ENCODE results near the gene TSTD2.
"Not testable (repeated sequence)": the region's sequence is repeated elsewhere in the genome, so short reads cannot be mapped to it uniquely, and the experiment has no call there.

TSTD2 gene

DNA sequence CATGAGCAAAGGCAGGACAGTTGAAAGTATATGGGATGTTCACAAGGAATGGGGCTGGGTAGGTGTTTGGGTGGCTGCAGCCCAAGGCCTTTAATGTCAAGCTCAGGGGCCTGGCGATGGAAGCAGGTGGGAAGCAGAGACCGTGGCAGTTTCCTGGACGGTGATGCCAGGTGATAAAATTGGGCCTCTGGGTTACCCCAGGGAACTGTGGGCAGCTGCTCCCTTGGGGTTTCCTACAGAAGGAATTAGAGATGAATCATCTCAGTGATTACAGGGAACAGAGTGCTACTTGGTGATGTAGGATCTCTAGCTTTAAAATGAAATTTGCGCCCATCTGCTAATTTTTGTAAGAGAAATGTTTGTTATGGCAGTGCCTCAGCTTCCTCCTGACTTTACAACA, 39.2 kb downstream of the TSTD2 start:
- no peak for DNase-seq (ENCODE audit: extremely low spot score, insufficient read length, low read depth)
- no peak for FAIRE-seq

DNA sequence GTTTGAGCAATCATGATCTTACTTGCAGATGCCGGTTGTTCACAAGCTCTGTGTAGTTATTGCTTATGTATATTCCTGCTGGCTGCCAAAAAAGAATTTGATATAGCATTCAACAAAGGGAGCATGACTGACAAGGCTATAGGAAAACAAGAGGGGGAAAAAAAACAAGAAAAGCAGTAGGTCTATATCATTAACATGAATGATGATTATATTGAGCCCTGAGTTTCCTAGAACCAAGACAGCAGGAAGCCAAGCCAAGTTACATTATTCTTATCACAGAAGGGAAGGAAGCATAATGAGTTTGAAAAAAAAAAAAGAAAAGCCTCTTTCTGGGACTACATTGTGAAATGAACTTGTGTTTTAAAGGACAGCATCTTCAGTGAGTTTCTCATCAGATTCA, 41.0 kb downstream of the TSTD2 start:
- no peak for FAIRE-seq

DNA sequence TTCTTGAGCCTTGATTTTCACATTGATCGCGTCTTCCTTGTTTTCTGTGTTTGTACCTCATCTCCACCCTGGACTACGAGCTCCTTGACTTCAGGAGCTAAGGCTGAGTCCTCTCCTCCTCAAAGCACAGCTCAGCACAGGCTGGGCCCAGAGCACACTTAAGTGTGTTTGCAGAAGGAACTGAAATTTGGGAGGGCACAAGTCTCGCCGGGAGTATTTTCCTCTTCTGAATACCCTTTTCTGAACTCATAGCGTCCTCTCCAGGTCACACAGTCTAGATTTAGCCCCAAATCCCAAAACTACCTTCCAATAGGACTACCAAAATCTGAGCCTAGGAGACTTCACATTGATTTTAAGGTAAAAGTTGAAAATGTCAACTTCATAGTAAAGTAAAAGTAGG, 41.6 kb downstream of the TSTD2 start:
- FAIRE-seq (no peak), DNase-seq (ENCODE audit: extremely low spot score, insufficient read length, low read depth) (no peak)

More for the DNA sequence above, 41.0 kb downstream of the TSTD2 start:
- no peak for DNase-seq (ENCODE audit: extremely low spot score, insufficient read length, low read depth)

DNA sequence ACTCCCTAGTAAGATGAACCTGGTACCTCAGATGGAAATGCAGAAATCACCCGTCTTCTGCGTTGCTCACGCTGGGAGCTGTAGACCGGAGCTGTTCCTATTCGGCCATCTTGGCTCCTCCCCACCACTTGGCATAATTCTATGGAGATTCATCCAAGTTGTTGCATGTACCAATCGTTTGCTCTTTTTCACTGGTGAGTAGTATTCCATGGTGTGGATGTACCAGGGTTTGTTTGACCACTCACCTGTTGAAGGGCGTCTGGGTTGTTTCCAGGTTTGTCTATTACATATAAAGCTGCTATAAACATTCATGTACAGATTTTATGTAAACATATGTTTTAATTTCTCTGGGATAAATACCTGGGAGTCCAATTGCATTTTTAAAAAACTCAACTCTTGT, 46.3 kb downstream of the TSTD2 start:
- DNase-seq (ENCODE audit: extremely low spot score, insufficient read length, low read depth); FAIRE-seq: not testable (repeated sequence)

DNA sequence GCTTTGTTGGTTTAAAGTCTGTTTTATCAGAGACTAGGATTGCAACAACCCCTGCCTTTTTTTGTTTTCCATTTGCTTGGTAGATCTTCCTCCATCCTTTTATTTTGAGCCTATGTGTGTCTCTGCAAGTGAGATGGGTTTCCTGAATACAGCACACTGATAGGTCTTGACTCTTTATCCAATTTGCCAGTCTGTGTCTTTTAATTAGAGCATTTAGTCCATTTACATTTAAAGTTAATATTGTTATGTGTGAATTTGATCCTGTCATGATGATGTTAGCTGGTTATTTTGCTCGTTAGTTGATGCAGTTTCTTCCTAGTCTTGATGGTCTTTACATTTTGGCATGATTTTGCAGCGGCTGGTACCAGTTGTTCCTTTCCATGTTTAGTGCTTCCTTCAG, 48.4 kb downstream of the TSTD2 start:
- not testable (repeated sequence) for DNase-seq (ENCODE audit: extremely low spot score, insufficient read length, low read depth); FAIRE-seq

DNA sequence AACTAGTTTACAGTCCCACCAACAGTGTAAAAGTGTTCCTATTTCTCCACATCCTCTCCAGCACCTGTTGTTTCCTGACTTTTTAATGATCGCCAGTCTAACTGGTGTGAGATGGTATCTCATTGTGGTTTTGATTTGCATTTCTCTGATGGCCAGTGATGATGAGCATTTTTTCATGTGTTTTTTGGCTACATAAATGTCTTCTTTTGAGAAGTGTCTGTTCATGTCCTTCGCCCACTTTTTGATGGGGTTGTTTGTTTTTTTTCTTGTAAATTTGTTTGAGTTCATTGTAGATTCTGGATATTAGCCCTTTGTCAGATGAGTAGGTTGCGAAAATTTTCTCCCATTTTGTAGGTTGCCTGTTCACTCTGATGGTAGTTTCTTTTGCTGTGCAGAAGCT, 51.6 kb downstream of the TSTD2 start:
- FAIRE-seq; DNase-seq (ENCODE audit: extremely low spot score, insufficient read length, low read depth): not testable (repeated sequence)

DNA sequence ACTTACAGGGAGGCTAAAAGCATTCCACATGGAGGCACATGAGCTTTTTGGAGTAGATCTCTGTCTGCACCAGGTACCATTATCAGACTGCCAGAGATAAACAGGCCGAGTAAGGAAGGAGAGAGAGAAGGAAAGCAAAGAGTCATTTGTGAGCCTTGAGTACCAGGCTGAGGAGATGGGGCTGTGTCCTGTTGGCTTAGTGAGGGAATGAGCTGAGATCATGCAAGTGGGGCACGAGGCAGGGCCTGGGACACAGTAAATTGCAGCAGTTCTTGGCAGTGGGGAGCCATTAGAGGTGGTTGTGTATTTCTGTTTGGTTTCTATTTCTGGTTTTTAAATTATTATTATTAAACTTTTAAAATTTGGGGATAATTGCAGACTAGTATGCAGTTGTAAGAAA, 53.3 kb downstream of the TSTD2 start:
- FAIRE-seq: no peak
- DNase-seq (ENCODE audit: extremely low spot score, insufficient read length, low read depth): no peak

DNA sequence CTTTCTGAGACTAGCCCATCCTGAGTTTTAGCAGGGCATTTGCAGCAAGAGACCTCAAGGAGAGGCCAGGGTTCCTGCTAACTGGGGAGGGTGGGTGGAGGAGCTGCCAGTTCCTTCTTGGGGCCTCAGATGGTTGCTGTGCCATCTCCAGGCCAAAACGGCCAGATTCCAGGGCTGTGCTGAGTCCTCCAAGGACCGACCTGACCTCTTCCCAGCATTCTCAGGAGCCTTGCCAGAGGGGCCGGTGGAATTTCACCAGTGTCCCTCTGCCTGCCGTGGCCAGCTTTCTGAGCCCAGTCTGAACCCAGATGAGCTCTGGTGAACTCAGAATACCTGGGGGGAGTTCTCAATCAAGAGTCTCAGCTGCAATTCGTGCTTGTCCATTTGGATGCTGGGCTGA, 54.3 kb downstream of the TSTD2 start:
- DNase-seq (ENCODE audit: extremely low spot score, insufficient read length, low read depth): no peak
- FAIRE-seq: no peak

DNA sequence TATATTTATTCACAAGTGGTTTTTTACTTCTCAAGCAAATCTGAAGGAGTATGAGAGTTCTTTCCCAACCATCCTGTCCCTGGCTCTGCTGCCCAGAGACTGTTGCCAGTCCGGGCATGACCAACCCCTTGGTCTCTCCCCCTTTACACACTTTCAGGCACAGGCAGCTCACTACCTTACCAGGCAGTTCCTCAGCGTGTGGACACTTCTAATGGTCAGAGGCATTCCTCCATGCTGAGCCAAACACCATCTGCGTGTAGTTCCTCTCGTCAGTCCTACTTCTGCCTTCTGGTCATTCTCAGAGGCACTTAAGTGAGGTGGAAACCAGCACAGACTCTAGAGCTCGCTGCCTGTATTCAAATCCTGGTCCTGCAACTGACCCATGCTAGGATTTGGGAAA, 56.1 kb downstream of the TSTD2 start:
- FAIRE-seq (no peak), DNase-seq (ENCODE audit: extremely low spot score, insufficient read length, low read depth) (no peak)

DNA sequence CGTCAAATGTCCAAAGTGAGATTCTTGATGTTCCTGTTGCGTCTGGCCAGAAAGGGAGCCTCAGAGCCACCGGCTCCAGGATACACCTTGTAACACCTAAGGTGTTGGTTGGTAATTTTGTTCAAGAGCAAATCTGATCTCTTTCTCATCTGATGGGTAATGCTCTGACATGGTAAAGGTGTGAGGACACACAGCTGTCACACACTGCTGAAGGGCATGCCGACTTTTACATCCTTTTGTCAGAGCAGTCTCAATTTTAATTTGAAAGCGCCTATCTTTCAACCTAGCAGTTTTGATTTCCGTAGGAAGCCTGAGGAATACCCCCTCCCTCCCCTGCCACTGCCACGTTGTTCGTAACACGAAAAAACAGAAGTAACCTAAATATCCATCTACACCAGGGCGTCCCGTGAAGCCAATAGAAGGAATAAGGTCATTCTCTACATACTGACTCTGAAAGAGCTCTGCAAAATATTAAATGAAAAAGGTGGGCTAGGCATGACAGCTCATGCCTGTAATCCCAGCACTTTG, 57.4 kb downstream of the TSTD2 start:
- FAIRE-seq (no peak), DNase-seq (ENCODE audit: extremely low spot score, insufficient read length, low read depth) (no peak)

DNA sequence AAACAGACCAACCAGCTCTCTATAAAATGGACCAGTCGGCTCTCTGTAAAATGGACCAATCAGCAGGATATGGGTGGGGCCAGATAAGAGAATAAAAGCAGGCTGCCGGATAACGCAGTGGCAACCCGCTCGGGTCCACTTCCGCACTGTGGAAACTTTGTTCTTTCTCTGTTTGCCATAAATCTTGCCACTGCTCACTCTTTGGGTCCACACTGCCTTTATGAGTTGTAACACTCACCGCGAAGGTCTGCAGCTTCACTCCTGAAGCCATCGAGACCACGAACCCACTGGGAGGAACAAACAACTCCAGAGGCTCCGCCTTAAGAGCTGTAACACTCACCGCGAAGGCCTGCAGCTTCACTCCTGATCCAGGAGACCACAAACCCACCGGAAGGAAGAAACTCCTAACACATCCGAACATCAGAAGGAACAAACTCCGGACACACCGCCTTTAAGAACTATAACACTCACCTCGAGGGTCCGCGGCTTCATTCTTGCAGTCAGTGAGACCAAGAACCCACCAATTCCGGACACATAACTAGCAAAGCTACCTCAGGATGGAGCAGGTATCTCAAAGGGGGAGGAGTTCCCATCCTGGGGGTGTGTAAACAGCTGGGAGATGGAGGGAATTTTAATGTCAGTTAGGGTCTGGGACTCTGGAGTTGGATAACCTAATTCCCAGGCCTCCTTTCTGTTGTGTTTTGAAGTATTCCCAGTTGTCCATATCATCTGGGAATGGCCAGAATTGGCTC, 58.1 kb downstream of the TSTD2 start:
- not testable (repeated sequence) for FAIRE-seq

DNA sequence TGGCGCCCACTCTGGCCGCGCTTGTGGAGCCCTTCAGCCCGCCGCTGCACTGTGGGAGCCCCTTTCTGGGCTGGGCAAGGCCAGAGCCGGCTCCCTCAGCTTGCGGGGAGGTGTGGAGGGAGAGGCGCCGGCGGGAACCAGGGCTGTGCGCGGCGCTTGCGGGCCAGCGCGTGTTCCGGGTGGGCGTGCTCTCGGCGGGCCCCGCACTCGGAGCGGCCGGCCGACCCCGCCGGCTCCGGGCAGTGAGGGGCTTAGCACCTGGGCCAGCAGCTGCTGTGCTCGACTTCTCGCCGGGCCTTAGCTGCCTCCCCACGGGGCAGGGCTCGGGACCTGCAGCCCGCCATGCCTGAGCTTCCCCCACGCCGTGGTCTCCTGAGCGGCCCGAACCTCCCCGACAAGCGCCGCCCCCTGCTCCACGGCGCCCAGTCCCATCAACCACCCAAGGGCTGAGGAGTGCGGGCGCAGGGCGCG, 59.0 kb downstream of the TSTD2 start:
- not testable (repeated sequence) for FAIRE-seq

More for the DNA sequence above, 58.1 kb downstream of the TSTD2 start:
- not testable (repeated sequence) for DNase-seq (ENCODE audit: extremely low spot score, insufficient read length, low read depth)

DNA sequence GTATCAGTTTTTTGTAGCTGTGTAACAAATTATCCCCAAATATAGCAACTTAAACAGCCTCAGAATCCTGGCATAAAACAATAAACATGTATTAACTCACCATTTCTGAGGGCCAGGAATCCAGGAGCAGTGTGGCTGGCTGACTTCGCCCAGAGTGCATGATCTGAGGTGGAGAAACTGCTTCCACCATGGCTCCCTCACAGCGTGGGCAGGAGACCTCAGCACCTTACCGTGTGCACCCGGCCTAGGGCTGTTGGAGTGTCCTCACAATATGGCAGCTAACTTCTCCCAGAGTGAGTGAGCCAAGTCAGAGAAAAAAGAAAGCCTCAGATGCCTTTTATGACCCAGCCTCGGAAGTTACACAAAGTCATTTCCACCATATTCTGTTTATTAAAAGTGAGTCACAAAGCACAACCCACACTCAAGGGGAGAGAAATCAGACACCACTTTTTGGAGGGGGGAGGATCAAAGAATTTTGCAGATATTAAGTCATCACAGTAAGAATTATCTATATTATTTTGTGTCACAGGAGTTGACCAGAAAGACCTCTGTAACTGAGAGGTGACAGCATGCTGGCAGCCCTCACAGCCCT, 59.6 kb downstream of the TSTD2 start:
- FAIRE-seq: no peak
- no peak for DNase-seq (ENCODE audit: extremely low spot score, insufficient read length, low read depth)

More for the DNA sequence above, 59.0 kb downstream of the TSTD2 start:
- DNase-seq (ENCODE audit: extremely low spot score, insufficient read length, low read depth): not testable (repeated sequence)

DNA sequence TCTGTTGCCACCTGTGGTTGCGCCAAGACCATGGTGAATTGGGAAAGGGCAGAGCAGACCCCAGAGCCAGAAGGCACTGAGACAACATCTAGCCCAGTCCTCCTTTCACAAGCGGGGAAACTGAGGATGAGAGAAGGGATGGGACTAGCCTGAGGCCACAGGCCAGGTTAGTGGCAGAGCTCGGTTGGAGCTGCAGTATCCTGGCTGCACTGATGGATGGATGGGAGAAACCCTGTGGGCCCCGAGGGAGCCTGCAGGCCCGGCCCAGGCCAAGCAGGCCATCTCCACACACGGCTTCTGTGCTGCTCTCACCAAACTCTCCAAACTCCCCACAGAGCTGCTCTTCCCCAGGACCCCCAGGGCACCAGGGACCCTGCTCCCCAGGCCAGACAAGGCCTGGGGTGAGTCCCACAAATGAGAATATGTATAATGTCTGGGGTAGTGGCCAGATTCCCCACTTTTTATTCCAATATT, 60.2 kb downstream of the TSTD2 start:
- no peak for FAIRE-seq
- DNase-seq (ENCODE audit: extremely low spot score, insufficient read length, low read depth): no peak

DNA sequence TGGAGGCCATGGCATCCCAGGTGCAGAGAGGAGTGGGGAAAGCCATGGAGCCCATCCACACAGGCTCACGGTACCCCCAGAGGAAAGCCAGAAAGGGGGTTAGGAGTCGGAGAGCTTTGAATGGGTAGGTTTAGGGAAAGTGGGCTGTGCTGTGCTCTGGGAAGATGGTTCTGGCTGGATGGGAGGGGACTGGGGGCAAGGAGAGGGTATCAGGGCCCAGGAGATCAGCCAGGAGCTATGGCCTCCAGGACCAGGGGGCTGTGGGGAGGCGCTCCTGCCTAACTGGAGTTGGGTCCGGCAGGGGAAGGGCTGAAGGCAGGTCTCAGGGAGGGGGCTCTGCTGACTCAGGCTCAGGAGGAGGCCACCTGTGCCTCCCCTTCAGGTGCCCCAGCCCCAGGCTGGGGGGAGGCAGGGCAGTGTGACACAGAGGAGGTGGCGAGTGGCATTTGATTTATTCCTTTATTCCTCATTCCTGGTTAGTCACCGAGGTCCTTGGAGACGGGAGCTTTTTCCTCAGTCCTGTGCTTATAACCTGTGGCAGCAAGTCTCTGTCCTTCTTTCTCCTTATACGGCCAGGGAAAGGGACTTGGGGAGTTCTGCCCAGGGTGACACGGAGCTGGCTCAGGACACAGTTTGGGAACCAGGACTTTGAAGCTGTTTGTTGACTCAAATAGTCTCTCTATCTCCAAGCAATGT, 60.8 kb downstream of the TSTD2 start:
- no peak for DNase-seq (ENCODE audit: extremely low spot score, insufficient read length, low read depth)
- no peak for FAIRE-seq

DNA sequence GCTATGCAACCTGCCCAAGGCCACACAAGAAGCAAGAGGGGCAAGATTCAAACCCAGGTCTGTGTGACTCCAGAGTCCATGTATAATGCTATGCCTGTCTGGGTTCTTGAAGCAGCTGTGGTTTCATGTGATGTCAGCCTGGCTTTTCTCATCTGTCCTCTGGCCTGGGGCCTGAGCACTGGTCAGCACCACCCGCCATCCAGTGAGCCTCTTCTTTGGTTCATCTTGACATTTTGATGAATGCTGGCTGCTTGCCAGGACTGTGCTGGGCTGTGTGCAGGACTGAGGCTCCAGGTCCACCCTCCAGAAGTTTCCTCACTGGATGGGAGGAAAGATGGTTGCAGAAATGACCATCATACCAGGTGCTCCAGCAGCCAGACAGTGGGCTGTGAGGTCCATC, 61.5 kb downstream of the TSTD2 start:
- FAIRE-seq: no peak

DNA sequence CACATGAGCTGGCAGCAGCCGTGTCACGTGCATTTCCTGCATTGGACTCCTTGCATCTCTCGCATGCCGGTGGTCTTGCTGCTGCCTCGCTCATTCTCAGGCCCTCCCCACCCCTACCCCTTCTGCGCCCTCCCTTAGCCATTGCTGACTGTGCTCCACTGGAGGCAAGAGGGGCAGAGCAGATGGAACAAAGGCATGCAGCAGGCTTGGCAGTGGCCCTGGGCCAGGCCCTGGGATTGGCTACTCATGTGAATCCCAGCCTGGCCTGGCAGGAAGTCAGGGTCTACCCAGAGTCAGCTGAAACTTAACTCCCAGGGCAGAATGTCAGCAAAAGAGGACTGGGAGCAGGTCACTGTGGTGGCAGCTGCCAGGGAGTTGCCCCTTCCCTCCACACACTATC, 62.3 kb downstream of the TSTD2 start:
- no peak for DNase-seq (ENCODE audit: extremely low spot score, insufficient read length, low read depth)
- FAIRE-seq: no peak

More for the DNA sequence above, 61.5 kb downstream of the TSTD2 start:
- no peak for DNase-seq (ENCODE audit: extremely low spot score, insufficient read length, low read depth)

DNA sequence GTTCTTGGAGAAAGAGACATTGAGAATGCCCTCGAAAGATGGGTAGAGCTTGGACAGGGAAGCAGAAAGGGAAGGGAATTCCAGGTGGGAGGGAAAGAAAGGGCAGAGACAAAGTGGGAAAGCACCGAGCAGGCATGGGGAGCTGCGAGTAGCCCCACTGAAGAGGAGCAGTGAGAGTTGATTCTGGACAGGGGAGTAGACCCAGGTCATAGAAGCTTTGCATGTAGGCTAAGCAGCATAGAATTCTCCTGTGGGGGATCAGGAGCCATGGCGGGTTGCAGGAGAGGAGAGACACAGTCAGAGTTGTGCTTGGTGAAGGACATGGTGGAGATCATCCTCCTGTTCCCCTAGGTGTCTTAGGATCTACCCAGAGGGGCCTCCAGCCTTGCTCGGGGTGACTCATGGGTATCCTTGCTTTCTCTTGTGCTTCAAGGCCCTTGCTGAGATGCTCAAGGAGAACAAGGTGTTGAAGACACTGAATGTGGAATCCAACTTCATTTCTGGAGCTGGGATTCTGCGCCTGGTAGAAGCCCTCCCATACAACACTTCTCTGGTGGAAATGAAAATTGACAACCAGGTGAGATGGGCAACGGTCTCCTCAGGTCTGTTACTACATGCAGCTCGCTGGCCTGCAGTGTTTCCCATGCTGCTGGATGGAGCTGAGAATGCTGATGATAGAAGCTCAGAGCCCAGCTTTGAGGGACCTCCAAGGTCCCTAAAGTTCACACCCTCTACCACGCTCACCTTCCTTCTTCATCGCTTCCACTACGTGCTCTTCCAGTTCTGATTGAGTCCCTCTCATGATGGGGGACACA, 64.5 kb downstream of the TSTD2 start:
- no peak for FAIRE-seq

DNA sequence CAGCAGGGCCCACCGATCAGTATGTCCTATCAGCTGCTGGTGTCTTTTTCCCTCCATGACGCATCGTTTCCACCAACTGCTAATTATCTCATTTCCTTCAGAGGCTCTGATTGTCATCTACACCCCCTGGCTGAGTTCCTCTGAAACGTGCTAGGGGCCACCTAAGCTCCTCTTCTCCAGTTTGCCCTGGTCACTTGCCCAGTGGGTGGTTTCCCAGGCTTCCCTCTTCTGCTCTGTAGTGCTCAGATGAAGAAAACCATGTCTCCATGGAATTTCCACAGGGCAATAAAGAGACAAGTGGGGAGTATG, 65.3 kb downstream of the TSTD2 start:
- DNase-seq (ENCODE audit: extremely low spot score, insufficient read length, low read depth): no peak
- FAIRE-seq: no peak

More for the DNA sequence above, 64.5 kb downstream of the TSTD2 start:
- DNase-seq (ENCODE audit: extremely low spot score, insufficient read length, low read depth): no peak

Measured in GM18507 (cell line).